DMS 273 treated with DMSO at 0.1 percent for 48 hours (cell line): ENCODE data around the gene PLXNA2.

Experiments used
- DNase-seq: peaks from one replicate; lab custom pipeline; 2025; lab: John Stamatoyannopoulos, UW

The PLXNA2 gene

GRCh38 chr1:208089761-208090370 lies 154.3 kb downstream of the PLXNA2 start:
- no peak for DNase-seq

DNA sequence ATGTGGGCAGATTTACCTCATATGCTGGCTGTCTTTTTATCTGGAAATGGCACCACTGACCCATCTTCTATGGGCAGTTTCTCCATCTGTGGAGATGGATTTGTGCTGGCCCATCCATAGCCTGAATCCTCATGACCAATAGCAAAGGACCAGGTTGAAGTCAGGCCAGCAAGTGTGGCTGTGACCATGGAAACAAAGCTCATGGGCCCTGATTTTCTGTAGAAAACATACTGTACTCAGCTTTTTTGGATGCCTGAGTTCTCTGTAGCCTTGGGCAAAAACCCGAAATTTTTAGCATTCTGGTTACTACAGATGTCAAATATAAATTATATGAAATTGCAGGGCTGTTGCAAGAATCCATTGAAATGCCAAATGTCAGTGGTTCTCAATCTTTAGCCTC lies 155.0 kb downstream of the PLXNA2 start:
- no peak for DNase-seq

GRCh38 chr1:208088319-208088718 lies 155.9 kb downstream of the PLXNA2 start:
- DNase-seq = no peak

- DNase-seq = no peak
Measured at GRCh38 chr1:208085655-208086515, 158.3 kb downstream of the PLXNA2 start.

- DNase-seq = no peak
Measured at GRCh38 chr1:208084764-208085163, 159.4 kb downstream of the PLXNA2 start.

DNA sequence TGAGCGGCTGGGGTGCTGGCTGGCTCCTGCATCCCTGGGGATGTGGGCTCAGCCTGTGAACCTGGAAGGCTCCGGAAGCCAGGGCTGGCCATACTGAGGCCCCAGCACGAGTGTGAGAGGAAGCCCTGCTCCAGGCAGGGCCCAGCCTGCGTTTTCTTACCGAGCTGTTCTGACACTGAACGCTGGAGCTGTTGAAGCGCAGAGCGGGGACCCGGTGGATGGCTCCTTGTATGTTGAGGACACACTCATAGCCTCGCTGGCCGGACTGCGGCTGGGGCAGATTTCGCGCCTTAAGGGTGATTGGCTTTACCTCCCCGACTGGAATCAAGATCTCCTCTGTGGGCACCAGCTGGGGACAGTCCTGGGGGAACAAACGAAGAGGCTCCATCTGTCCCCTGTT lies 160.0 kb downstream of the PLXNA2 start:
- no peak for DNase-seq

GRCh38 chr1:208083715-208084085 lies 160.5 kb downstream of the PLXNA2 start:
- DNase-seq = no peak

DNA sequence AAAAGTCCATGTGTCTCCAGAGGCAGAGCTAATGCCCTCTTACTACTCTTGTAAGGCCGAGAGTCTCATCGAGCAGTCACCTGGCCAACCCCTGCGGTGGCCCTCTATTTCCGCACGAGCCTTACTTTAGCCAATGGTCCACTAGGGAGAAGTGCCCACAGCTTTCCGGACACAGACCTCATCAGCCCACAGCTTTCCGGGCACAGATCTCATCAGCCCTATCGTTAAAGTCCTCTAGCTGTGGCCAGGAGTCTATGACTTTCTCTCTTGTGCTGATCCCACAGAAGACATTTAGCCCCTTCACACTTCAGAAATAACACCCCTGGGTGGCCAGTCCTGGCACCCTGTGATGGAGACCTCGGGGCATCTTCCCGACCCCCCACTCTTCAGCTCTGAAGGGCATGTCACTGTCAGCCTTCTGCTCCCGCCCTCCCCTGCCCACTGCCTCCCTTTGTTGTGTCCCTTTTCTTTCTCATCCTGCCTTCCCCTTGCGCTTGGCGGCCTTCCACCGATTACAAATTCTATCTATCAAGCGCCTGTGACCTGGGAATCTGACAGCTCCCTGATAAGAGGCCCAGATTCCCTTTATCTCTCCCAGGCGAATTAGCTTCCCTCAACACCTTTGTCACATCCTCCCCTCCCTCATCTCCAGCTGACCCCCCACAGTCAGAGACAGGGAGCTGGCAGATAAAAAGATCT lies 161.0 kb downstream of the PLXNA2 start:
- DNase-seq = no peak

DNA sequence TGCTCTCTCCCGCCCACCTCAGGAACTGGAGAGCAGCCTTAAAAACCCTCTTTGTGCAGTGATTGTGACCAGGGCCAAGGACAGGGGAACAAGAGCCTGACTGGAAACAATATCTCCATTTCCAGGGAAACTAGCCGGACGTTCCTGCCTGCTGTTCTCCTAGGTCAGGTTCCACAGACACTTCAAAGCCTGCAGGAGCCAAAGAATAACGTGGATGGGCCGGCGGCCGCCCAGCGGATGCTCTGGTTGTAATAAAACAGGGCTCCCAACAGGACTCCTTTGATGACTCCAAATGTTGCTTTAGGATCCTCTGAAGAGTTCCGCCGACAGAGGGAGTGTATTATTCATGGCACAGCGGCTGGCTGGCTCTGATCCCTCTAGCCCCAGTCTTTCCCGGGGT lies 162.2 kb downstream of the PLXNA2 start:
- DNase-seq = no peak

- no peak for DNase-seq
Measured at GRCh38 chr1:208080396-208081286, 163.5 kb downstream of the PLXNA2 start.

- no peak for DNase-seq
Measured at GRCh38 chr1:208079161-208079560, 165.0 kb downstream of the PLXNA2 start.

GRCh38 chr1:208078752-208079151 lies 165.4 kb downstream of the PLXNA2 start:
- no peak for DNase-seq

DNA sequence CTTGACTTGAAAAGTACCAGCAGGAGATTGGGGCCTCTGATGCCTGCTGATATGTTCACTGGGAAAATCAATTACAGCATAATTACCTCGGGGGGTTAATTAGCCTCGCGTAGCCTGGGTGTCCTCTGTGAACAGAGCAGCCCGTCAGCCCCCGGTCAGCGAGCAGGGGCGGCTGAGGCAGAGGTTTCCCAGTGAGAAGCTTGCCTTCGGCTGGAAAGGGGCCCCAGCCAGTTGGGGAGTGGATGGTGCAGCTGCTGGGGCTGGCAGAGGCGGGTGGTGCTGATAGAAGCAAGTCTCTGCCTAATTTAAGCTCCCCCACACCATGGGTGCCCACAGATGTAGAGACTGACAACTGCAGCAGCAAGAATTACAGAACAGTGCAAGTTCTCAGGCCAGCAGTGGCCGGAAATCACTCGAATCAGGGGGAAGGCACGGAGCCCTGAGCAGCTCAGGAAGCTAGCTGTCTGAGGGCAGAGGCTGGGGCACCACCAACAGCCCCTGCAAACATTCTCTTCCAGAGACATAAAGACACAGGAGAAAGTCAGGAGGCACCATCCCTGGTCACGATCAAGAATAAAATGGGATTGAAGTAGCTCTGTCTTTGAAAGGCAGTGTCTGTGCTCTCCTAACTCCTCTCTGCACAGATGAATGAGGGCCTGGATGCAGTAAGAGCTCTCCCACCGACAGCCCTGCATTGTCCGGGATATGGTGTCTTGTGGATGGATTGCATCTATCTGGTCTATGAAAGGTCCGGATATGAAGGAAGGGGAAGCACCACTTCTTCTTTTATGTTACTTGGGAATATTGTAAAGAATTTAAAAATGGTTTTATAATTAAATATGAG lies 166.7 kb downstream of the PLXNA2 start:
- DNase-seq = no peak

DNA sequence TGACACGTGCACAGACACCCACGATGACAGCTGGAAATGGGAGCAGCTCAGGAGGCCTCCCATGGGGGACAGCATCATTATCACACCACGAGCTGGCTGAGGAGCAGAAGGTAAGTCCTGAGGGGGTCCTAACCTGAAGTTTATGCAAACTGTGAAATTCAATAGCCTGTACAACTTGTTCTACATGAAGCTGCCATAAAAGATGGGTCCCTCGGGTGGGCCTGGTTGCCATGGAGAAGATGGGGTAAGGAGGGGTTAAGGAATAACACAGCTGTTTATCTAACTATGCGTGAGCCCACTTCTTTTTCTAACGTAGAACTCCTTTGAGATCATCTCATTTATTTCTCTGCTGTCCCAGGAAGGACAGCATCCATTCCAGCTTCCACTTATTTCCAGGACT lies 169.8 kb downstream of the PLXNA2 start:
- no peak for DNase-seq

DNA sequence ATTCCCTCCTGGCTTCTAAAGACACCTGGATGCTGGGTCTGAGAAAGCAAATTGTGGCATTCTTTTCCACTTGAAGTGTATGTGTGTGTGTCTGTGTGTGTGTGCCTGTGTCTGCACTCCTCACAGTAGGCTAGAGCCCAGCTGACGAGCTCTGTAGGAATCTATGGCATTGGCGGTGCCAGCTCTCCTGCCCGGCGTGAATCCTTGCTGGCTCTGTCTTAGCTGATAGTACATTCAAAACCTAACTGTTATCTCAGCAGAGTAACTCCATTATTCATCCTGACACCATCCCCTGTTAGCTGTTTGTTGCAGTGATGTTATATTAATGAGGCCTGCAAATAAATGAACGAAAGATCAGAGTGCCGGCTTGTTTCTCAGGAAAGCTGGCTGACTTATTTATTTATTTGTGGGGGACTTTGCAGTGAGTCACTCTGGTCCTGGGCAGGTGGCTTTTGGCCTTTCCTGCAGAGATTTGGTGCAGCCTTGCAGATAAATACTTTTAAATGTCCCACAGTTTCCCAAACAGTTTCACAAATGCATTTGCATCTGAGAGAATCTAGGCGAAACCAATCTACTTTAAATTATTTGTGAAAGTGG lies 172.7 kb downstream of the PLXNA2 start:
- no peak for DNase-seq

- DNase-seq = no peak
Measured at GRCh38 chr1:208069908-208070307, 174.3 kb downstream of the PLXNA2 start.

GRCh38 chr1:208069317-208069716 lies 174.9 kb downstream of the PLXNA2 start:
- no peak for DNase-seq

GRCh38 chr1:208068908-208069307 lies 175.3 kb downstream of the PLXNA2 start:
- DNase-seq = no peak

DNA sequence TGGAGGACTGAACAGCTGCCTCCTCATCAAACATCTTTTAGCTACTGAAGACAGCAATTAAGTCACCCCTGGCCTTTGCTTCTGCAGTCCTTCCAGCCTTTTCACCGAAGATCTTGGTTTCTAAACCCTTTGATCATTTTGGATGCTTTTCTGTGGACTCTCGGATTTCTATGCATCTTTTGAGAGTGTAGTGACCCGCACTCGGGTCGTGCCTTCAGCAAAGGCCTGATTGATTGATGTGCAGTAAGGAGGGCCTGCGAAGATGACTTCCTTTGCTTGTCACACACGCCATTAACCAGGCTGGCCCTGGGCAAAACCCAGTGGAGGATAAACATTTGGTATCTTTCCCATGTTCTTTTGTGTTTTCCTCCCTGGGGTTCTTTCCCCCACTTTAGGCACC lies 175.8 kb downstream of the PLXNA2 start:
- no peak for DNase-seq

GRCh38 chr1:208066583-208066982 lies 177.6 kb downstream of the PLXNA2 start:
- no peak for DNase-seq

DNA sequence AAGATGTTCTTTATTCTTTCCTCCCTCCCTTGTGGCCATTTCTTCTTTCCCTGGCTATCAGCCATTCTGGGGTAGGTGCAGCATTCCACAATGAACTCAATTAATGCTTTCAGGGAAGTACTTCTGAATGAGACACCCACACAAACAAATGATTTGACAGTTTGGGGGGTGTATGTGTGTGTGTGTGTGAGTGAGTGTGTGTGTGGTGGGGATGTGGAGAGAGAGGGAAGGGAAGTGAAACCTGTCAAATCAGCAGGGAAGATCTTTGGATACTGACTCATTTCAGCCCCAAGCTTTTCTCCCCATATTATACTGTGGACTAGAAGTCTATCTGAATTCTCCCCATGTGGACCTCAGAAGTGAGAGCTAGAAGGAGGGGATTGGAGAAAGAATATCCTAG lies 178.3 kb downstream of the PLXNA2 start:
- no peak for DNase-seq
